A549 (cell line): Measurements from ENCODE around the gene C2orf80. TPM values are rescaled to one million over a fixed set of nuclear protein-coding genes. Genes with fewer than 3 reads are reported as not detected.
"Not testable (repeated sequence)": the region's sequence is repeated elsewhere in the genome, so short reads cannot be mapped to it uniquely, and the experiment has no call there.

Source experiments
- ATAC-seq, 2 experiments: fragments of 200-7000 bp in 1 of 2; fragments of >200 bp in 1 of 2; cut with Nextera tagmentation in 1 of 2; cut with Tn5 transposase in 1 of 2; 3 replicates each; pipeline versions ENCODE4 v1.8.0 to v1.9.1; 2018 to 2020; ENCODE audit warnings: mild to moderate bottlenecking in 1 of 2, moderate library complexity in 1 of 2
- CTCF ChIA-PET: fragments of 300-600 bp; sonication (Branson Sonifier 250); formaldehyde crosslinking; extraction: SDS; loops from one replicate; lab custom pipeline; 2021; ENCODE audit warnings: antibody characterized with exemption, inconsistent platforms; lab: Yijun Ruan, JAX
- POLR2A ChIA-PET: fragments of 350-600 bp; formaldehyde crosslinking; extraction: SDS; loops from one replicate; lab custom pipeline; 2021; ENCODE audit warnings: antibody characterized with exemption, inconsistent platforms; lab: Yijun Ruan, JAX
- DNase-seq, 2 experiments: peaks; one replicate each; pipeline versions ENCODE4 v3.0.0 to v3.0.0-alpha.2; 2011 to 2016; ENCODE audit warnings: low read depth in 1 of 2, low spot score in 1 of 2
- FAIRE-seq: peaks from 2 replicates; lab custom pipeline; 2011; peaks lifted over from hg19 to GRCh38; lab: Jason Lieb, UNC
- H3K27ac ChIP-seq, 2 experiments: fragments of >200 bp; sonication (Bioruptor Twin); formaldehyde crosslinking; 3 replicates each; pipeline ENCODE4 v1.5.1; 2016 to 2017
- H3K4me1 ChIP-seq: fragments of >200 bp; sonication (Bioruptor Twin); formaldehyde crosslinking; 3 replicates; pipeline ENCODE4 v1.6.1; 2016
- H3K4me2 ChIP-seq: fragments of >200 bp; sonication (Bioruptor Twin); formaldehyde crosslinking; 3 replicates; pipeline ENCODE4 v1.6.1; 2016
- H3K4me3 ChIP-seq: fragments of >200 bp; sonication (Bioruptor Twin); formaldehyde crosslinking; 3 replicates; pipeline ENCODE4 v1.5.1; 2016
- H3K9me3 ChIP-seq: fragments of >200 bp; sonication (Bioruptor Twin); formaldehyde crosslinking; 3 replicates; pipeline ENCODE4 v1.6.1; 2016
- CEBPB ChIP-seq, 2 experiments: fragments of >200 bp in 1 of 2; sonication (Bioruptor Twin) in 1 of 2; formaldehyde crosslinking in 1 of 2; IDR thresholded peaks; 2 replicates each; pipeline ENCODE4 v1.6.1; 2012 to 2016
- CHD4 ChIP-seq: fragments of 200-600 bp; sonication (generic); IDR thresholded peaks from 2 replicates; pipeline ENCODE4 v1.6.1; 2016; ENCODE audit warnings: antibody characterized with exemption, mild to moderate bottlenecking, borderline replicate concordance
- EHMT2 ChIP-seq: fragments of 200-600 bp; sonication (generic); IDR thresholded peaks from 2 replicates; pipeline ENCODE4 v1.6.1; 2016; ENCODE audit warnings: antibody characterized with exemption, low read depth, mild to moderate bottlenecking, moderate library complexity
- HDAC2 ChIP-seq: fragments of 200-600 bp; sonication (generic); IDR thresholded peaks from 2 replicates; pipeline ENCODE4 v1.6.1; 2016
- HOXB5 ChIP-seq: fragments of 250-450 bp; sonication (Bioruptor Pico); IDR thresholded peaks from 2 replicates; pipeline ENCODE4 v1.5.0; 2020; ENCODE audit warnings: mild to moderate bottlenecking, moderate library complexity
- JUN ChIP-seq, 2 experiments: fragments of >200 bp; sonication (Bioruptor Twin); formaldehyde crosslinking; IDR thresholded peaks; 2 replicates in 1 of 2; 3 replicates in 1 of 2; pipeline ENCODE4 v1.6.1; 2016 to 2017
- JUNB ChIP-seq: fragments of >200 bp; sonication (Bioruptor Twin); formaldehyde crosslinking; IDR thresholded peaks from 2 replicates; pipeline ENCODE4 v1.6.1; 2016
- KDM1A ChIP-seq: fragments of 200-600 bp; sonication (generic); IDR thresholded peaks from 2 replicates; pipeline ENCODE4 v1.6.1; 2016; ENCODE audit warnings: low read depth, mild to moderate bottlenecking
- MYC ChIP-seq: IDR thresholded peaks from 2 replicates; pipeline ENCODE4 v1.6.1; 2012; ENCODE audit warnings: mild to moderate bottlenecking, inconsistent platforms, low read length, improper control_type of control experiment, borderline replicate concordance
- NFE2L2 ChIP-seq: fragments of 150-350 bp; conservative IDR thresholded peaks from 2 replicates; pipeline ENCODE4 v1.6.1; 2014; ENCODE audit warnings: low read length
- NPAS2 ChIP-seq: fragments of 250-450 bp; sonication (Bioruptor Pico); IDR thresholded peaks from 2 replicates; pipeline ENCODE4 v1.8.0; 2022; ENCODE audit warnings: mild to moderate bottlenecking, moderate library complexity, borderline replicate concordance
- PHF8 ChIP-seq: fragments of 200-600 bp; sonication (generic); IDR thresholded peaks from 2 replicates; pipeline ENCODE4 v1.6.1; 2016; ENCODE audit warnings: low read depth, mild to moderate bottlenecking, antibody characterized with exemption, moderate library complexity, borderline replicate concordance
- RAD21 ChIP-seq, 2 experiments: fragments of >200 bp in 1 of 2; sonication (Bioruptor Twin) in 1 of 2; formaldehyde crosslinking in 1 of 2; IDR thresholded peaks in 1 of 2; conservative IDR thresholded peaks in 1 of 2; 2 replicates in 1 of 2; 3 replicates in 1 of 2; pipeline ENCODE4 v1.6.1; 2012 to 2018; ENCODE audit warnings: inconsistent platforms in 1 of 2
- RARB ChIP-seq: fragments of 250-450 bp; sonication (Bioruptor Pico); IDR thresholded peaks from 2 replicates; pipeline ENCODE4 v1.8.0; 2021; ENCODE audit warnings: mild to moderate bottlenecking, moderate library complexity
- ZFP36 ChIP-seq: fragments of 450-650 bp; IDR thresholded peaks from 2 replicates; pipeline ENCODE4 v1.6.1; 2014; ENCODE audit warnings: borderline replicate concordance; ENCODE audit not compliant: partially characterized antibody
- ZNF302 ChIP-seq: fragments of 250-450 bp; sonication (Bioruptor Pico); IDR thresholded peaks from 2 replicates; pipeline ENCODE4 v1.9.0; 2021; ENCODE audit warnings: inconsistent platforms, mild to moderate bottlenecking, moderate library complexity
- ZSCAN20 ChIP-seq: fragments of 250-450 bp; sonication (Bioruptor Pico); IDR thresholded peaks from 2 replicates; pipeline ENCODE4 v1.8.0; 2022; ENCODE audit warnings: mild to moderate bottlenecking, moderate library complexity
- WGBS: methylation state at CpG from one replicate; pipeline ENCODE4 v1.1.6; 2017; ENCODE audit errors: missing lambda C conversion rate; 5-methylcytosine and 5-hydroxymethylcytosine counted together
- polyA plus RNA-seq, 4 experiments: library from polyadenylated mRNA; depleted of rRNA in 3 of 4; stranded (reverse); fragments of >200 nt; fragmentation: RNase III in 1 of 4; extraction: RNeasy Plus Mini Kit Qiagen cat#74134 plus additional on column Dnase treatment in 1 of 4; gene quantifications; 2 replicates in 3 of 4; 3 replicates in 1 of 4; pipeline ENCODE4 v1.2.3, GENCODE V29; 2011 to 2017
- TF ChIP-seq, protein P1 (sequence below): IDR thresholded peaks from 2 replicates; pipeline ENCODE4 v1.6.1; 2012
- TF ChIP-seq, protein P2 (sequence below): IDR thresholded peaks from 2 replicates; pipeline ENCODE4 v1.6.1; 2012; ENCODE audit warnings: low read depth, borderline replicate concordance
- TF ChIP-seq, protein P3 (sequence below): fragments of 150-350 bp; IDR thresholded peaks from 2 replicates; pipeline ENCODE4 v1.6.1; 2014; ENCODE audit warnings: low read depth, mild to moderate bottlenecking, low read length
- TF ChIP-seq, protein P4 (sequence below): fragments of >200 bp; sonication (Bioruptor Twin); formaldehyde crosslinking; IDR thresholded peaks from 3 replicates; pipeline ENCODE4 v1.6.1; 2016

C2orf80 gene
- polyA plus RNA-seq, 2 of the 4 experiments (the other 2 are of a cell fraction) = not detected

DNA sequence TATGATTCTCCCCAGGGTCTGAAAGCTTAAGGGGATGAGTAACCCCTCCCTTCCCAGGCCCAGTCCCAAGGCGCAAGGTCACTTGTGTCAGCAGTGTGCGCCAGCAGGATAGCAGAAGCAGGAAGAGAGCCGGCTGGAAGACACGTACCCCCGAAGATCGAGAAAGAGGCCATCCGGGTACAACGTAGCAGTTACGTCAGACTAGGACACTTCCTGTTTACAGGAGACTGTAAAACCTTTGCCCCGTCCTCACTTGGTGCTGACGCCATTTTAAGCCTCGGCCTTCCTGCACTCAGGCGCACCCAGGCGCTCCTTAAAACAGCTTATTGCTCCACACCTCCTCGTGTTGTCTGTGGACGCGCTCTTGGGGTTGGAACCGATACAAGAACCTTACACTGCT is 50.4 kb downstream of the C2orf80 start:
- Histone ChIP-seq H3K4me1 (no peaks in the 10 kb centered on the region), H3K4me3 (no peak overlapping the region), H3K4me2 (no peak overlapping the region), H3K9me3 (no peaks in the 10 kb centered on the region), H3K27ac (no peak overlapping the region)
- WGBS = 87% methylated on average over 18 of the region's 18 CpGs
- DNase-seq (no peak), ATAC-seq (no peak), FAIRE-seq (no peak)
- no peak for TF ChIP-seq NFE2L2
- TF ChIP-seq CHD4 = no peak
- TF ChIP-seq HOXB5 (CRISPR knock-in tag) = no peak
- no peak for TF ChIP-seq JUNB
- no peak for TF ChIP-seq CEBPB (IDR thresholded peaks at IDR 0.05)
- TF ChIP-seq MYC = no peak
- TF ChIP-seq NPAS2 = no peak
- TF ChIP-seq, protein P1, sequence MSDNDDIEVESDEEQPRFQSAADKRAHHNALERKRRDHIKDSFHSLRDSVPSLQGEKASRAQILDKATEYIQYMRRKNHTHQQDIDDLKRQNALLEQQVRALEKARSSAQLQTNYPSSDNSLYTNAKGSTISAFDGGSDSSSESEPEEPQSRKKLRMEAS = no peak
- no peak for TF ChIP-seq KDM1A
- TF ChIP-seq PHF8 = no peak
- no peak for TF ChIP-seq EHMT2
- no peak for TF ChIP-seq HDAC2
- no peak for TF ChIP-seq ZNF302 (CRISPR knock-in tag)
- TF ChIP-seq JUN (IDR thresholded peaks at IDR 0.05) = no peak
- no peak for TF ChIP-seq ZFP36
- CTCF ChIA-PET = interaction anchor here (1.3 kb wide), 1 partner anchor 16 kb away, joined by 3 read pairs; no protein-coding TSS in a partner anchor
- POLR2A ChIA-PET = no interaction called here

DNA sequence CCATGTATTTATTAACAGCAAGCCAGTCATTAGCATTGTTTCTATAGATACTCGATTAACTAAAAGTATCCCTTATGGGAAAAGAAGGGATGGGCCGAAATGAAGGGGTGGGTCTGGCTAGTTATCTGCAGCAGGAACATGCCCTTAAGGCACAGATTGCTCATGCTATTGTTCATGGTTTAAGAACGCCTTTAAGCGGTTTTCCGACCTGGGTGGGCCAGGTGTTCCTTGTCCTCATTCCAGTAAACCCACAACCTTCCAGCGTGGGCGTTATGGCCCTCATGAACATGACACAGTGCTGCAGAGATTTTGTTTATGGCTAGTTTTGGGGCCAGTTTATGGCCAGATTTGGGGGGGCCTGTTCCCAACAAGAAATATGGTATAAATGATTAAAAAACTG is 51.5 kb downstream of the C2orf80 start:
- not testable (repeated sequence) for FAIRE-seq, ATAC-seq, DNase-seq

DNA sequence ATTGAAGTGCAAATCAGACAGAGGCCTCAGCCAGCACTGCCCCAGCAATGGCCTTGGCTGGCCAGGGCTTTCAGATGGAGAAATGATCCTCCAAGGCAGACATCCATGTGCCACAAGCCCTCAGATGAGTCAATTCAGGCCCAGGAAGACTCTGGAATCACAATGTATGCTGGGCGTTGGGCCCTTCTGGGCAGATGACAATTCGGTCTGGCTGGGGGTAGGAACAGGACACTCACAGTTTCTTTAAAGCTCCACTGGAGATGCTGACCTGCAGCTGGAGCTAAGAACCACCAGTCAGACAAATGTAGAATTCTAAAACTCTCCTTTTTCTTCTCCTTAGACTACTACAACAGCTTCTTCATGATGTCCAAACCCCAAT is 53.1 kb downstream of the C2orf80 start:
- Histone ChIP-seq H3K4me1 (no peaks in the 10 kb centered on the region), H3K27ac (no peak overlapping the region), H3K4me3 (no peak overlapping the region)
- CTCF ChIA-PET = interaction anchor here (0.9 kb wide), 1 partner anchor 39 kb away, joined by 4 read pairs; no protein-coding TSS in a partner anchor
- DNase-seq (no peak), FAIRE-seq (no peak)
- 59% methylated on average over 2 of the region's 2 CpGs for WGBS
- TF ChIP-seq RAD21 (conservative IDR thresholded peaks at IDR 0.05 in 1 of 2, IDR thresholded peaks at IDR 0.05 in 1 of 2) (no peak), ZSCAN20 (CRISPR knock-in tag) (no peak), RARB (no peak), JUNB (no peak), HOXB5 (CRISPR knock-in tag) (no peak), JUN (IDR thresholded peaks at IDR 0.05) (no peak)
- TF ChIP-seq, protein P2, sequence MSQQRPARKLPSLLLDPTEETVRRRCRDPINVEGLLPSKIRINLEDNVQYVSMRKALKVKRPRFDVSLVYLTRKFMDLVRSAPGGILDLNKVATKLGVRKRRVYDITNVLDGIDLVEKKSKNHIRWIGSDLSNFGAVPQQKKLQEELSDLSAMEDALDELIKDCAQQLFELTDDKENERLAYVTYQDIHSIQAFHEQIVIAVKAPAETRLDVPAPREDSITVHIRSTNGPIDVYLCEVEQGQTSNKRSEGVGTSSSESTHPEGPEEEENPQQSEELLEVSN = no peak
- TF ChIP-seq, protein P3, sequence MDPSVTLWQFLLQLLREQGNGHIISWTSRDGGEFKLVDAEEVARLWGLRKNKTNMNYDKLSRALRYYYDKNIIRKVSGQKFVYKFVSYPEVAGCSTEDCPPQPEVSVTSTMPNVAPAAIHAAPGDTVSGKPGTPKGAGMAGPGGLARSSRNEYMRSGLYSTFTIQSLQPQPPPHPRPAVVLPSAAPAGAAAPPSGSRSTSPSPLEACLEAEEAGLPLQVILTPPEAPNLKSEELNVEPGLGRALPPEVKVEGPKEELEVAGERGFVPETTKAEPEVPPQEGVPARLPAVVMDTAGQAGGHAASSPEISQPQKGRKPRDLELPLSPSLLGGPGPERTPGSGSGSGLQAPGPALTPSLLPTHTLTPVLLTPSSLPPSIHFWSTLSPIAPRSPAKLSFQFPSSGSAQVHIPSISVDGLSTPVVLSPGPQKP = no peak
- TF ChIP-seq, protein P4, sequence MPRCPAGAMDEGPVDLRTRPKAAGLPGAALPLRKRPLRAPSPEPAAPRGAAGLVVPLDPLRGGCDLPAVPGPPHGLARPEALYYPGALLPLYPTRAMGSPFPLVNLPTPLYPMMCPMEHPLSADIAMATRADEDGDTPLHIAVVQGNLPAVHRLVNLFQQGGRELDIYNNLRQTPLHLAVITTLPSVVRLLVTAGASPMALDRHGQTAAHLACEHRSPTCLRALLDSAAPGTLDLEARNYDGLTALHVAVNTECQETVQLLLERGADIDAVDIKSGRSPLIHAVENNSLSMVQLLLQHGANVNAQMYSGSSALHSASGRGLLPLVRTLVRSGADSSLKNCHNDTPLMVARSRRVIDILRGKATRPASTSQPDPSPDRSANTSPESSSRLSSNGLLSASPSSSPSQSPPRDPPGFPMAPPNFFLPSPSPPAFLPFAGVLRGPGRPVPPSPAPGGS = no peak
- TF ChIP-seq, all 56 proteins: peak for 0
- POLR2A ChIA-PET = no interaction called here
- no peaks in the 10 kb centered on the region for H3K9me3 ChIP-seq
- ATAC-seq = no peak
- no peak overlapping the region for H3K4me2 ChIP-seq

More for the DNA sequence above, 51.5 kb downstream of the C2orf80 start:
- CTCF ChIA-PET = interaction anchor here (1.3 kb wide), 1 partner anchor 17 kb away, joined by 3 read pairs; no protein-coding TSS in a partner anchor
- H3K4me2 ChIP-seq, POLR2A ChIA-PET, H3K4me3 ChIP-seq, H3K27ac ChIP-seq, H3K9me3 ChIP-seq, H3K4me1 ChIP-seq: not testable (repeated sequence)
- 83% methylated on average over 7 of the region's 7 CpGs for WGBS
